ENCODE data around the gene NHLRC3. TPM values are rescaled to one million over a fixed set of nuclear protein-coding genes. Genes with fewer than 3 reads are reported as not detected.

Gene NHLRC3
- total and polyA plus RNA-seq, 2 of the 8 experiments (the other 6 are each of a cell fraction or from before 2014, with no cell fraction given): 13.1 to 16.9 TPM

- ChIA-PET POLR2A (ENCODE audit: partially characterized antibody) (no interaction called here), CTCF (ENCODE audit: partially characterized antibody) (no interaction called here)
- H2BK5ac ChIP-seq (ENCODE audit: low read depth, low read length): no peak overlapping the region
- no peaks in the 10 kb centered on the region; a peak in 1 of 4 replicates for H3K9me3 ChIP-seq (ENCODE audit: insufficient read depth in 2 of 2, low read depth in 1 of 2, low read length in 1 of 2)
- H2BK15ac ChIP-seq (ENCODE audit: low read length): no peak overlapping the region
- H3K23me2 ChIP-seq (ENCODE audit: low read depth, low read length): no peaks in the 10 kb centered on the region
- no peak overlapping the region for H2AFZ ChIP-seq (ENCODE audit: low read length)
- no peak overlapping the region for H2BK120ac ChIP-seq (replicated peaks; ENCODE audit: low read depth, low read length)
- H4K20me1 ChIP-seq (replicated peaks in 1 of 2; ENCODE audit: control insufficient read depth in 1 of 2, insufficient read depth in 2 of 2, low read length in 2 of 2): peaks cover 0 to 2% of the 10 kb centered on the region in 2 experiments
- peak; percentile 7 for FAIRE-seq
- H3K4me3 ChIP-seq (ENCODE audit: extremely low read depth in 1 of 4, insufficient read depth in 2 of 4, low read depth in 3 of 4, low read length in 4 of 4): no peak overlapping the region
- 0 out of 8 replicates have a peak, but pooled peaks cover 0 to 3% (median 0%) of the 10 kb centered on the region in 4 experiments for H3K36me3 ChIP-seq (ENCODE audit: control insufficient read depth in 2 of 4, insufficient read depth in 4 of 4, low read length in 3 of 4)
- no peak overlapping the region for H3K4ac ChIP-seq (replicated peaks; ENCODE audit: insufficient read length, low read depth, low read length)
- no peak overlapping the region for H4K5ac ChIP-seq (ENCODE audit: insufficient read length, low read depth, low read length)
- no peak overlapping the region for H2BK12ac ChIP-seq (ENCODE audit: low read depth, low read length)
- no peak overlapping the region for H4K91ac ChIP-seq (replicated peaks; ENCODE audit: insufficient read length, low read length)
- no peaks in the 10 kb centered on the region for H3K79me1 ChIP-seq (ENCODE audit: low read depth, low read length)
- no peak overlapping the region for H3K18ac ChIP-seq (ENCODE audit: extremely low read depth, low read length)
- H3K14ac ChIP-seq (ENCODE audit: insufficient read length): no peak overlapping the region
- no peak overlapping the region for H4K8ac ChIP-seq (ENCODE audit: extremely low read depth, insufficient read depth, low read length)
- no peak overlapping the region for H2BK20ac ChIP-seq (ENCODE audit: low read length)
- no peak overlapping the region for H3K23ac ChIP-seq (ENCODE audit: insufficient read length)
- no peak overlapping the region for H3K4me2 ChIP-seq (ENCODE audit: insufficient read depth in 1 of 2, low read depth in 2 of 2, low read length in 2 of 2)
- H2AK5ac ChIP-seq (ENCODE audit: low read depth, low read length): no peak overlapping the region
- DNase-seq (ENCODE audit: low read depth in 1 of 2, low spot score in 2 of 2): no peak
- H3K27me3 ChIP-seq (replicated peaks in 1 of 4; ENCODE audit: control insufficient read depth in 3 of 4, extremely low read depth in 1 of 4, insufficient read depth in 3 of 4, low read length in 3 of 4): peaks cover 0 to 1% (median 0%) of the 10 kb centered on the region in 4 experiments; a peak in 1 of 7 replicates
- H3K4me1 ChIP-seq (replicated peaks in 1 of 4; ENCODE audit: control insufficient read depth in 3 of 4, insufficient read depth in 4 of 4, low read length in 3 of 4): no peaks in the 10 kb centered on the region
- H3K9ac ChIP-seq (replicated peaks in 1 of 4; ENCODE audit: extremely low read depth in 1 of 4, low read depth in 3 of 4, low read length in 3 of 4): no peak overlapping the region
- no peak overlapping the region for H3K27ac ChIP-seq (ENCODE audit: low read depth, low read length)
- no peak overlapping the region for H3K56ac ChIP-seq (replicated peaks; ENCODE audit: insufficient read length, low read depth, low read length)
- H3K79me2 ChIP-seq (ENCODE audit: control insufficient read depth in 1 of 2, insufficient read depth in 2 of 2, low read length in 2 of 2): no peaks in the 10 kb centered on the region
- TF ChIP-seq YY1 (IDR thresholded peaks at IDR 0.05; ENCODE audit: low read depth, low read length): no peak
- no peak for TF ChIP-seq HDAC6 (IDR thresholded peaks at IDR 0.05; ENCODE audit: low read depth, low read length)
- no peak for TF ChIP-seq EGR1 (IDR thresholded peaks at IDR 0.05; ENCODE audit: borderline replicate concordance, low read depth, low read length)
- no peak for TF ChIP-seq RNF2 (IDR thresholded peaks at IDR 0.05; ENCODE audit: borderline replicate concordance, low read depth, low read length, missing control alignments, poor library complexity, severe bottlenecking)
- TF ChIP-seq FOSL1 (IDR thresholded peaks at IDR 0.05; ENCODE audit: insufficient read depth, low read depth, low read length): no peak
- no peak for TF ChIP-seq CREB1 (IDR thresholded peaks at IDR 0.05)
- TF ChIP-seq KDM4A (IDR thresholded peaks at IDR 0.05; ENCODE audit: low read depth, low read length, severe bottlenecking): no peak
- TF ChIP-seq, protein P1, sequence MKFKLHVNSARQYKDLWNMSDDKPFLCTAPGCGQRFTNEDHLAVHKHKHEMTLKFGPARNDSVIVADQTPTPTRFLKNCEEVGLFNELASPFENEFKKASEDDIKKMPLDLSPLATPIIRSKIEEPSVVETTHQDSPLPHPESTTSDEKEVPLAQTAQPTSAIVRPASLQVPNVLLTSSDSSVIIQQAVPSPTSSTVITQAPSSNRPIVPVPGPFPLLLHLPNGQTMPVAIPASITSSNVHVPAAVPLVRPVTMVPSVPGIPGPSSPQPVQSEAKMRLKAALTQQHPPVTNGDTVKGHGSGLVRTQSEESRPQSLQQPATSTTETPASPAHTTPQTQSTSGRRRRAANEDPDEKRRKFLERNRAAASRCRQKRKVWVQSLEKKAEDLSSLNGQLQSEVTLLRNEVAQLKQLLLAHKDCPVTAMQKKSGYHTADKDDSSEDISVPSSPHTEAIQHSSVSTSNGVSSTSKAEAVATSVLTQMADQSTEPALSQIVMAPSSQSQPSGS (IDR thresholded peaks at IDR 0.05; ENCODE audit: low read length): no peak
- TF ChIP-seq EP300 (IDR thresholded peaks at IDR 0.05; ENCODE audit: borderline replicate concordance in 1 of 2, low read depth in 2 of 2, low read length in 2 of 2): no peak
- no peak for TF ChIP-seq SP2 (IDR thresholded peaks at IDR 0.05; ENCODE audit: low read length)
- TF ChIP-seq CHD1 (IDR thresholded peaks at IDR 0.05; ENCODE audit: low read depth, low read length): no peak
- no peak for TF ChIP-seq JUN (IDR thresholded peaks at IDR 0.05; ENCODE audit: low read depth, low read length)
Measured at GRCh38 chr13:39058040-39058439, 19.8 kb downstream of the NHLRC3 start.
